RPMI8226 (cell line): ENCODE measurements around the gene SDCBP2.
"Not testable (repeated sequence)": the region's sequence is repeated elsewhere in the genome, so short reads cannot be mapped to it uniquely, and the experiment has no call there.

Experiments used
- DNase-seq: peaks from one replicate; pipeline ENCODE4 v3.0.0-alpha.2; 2015

Gene SDCBP2

DNA sequence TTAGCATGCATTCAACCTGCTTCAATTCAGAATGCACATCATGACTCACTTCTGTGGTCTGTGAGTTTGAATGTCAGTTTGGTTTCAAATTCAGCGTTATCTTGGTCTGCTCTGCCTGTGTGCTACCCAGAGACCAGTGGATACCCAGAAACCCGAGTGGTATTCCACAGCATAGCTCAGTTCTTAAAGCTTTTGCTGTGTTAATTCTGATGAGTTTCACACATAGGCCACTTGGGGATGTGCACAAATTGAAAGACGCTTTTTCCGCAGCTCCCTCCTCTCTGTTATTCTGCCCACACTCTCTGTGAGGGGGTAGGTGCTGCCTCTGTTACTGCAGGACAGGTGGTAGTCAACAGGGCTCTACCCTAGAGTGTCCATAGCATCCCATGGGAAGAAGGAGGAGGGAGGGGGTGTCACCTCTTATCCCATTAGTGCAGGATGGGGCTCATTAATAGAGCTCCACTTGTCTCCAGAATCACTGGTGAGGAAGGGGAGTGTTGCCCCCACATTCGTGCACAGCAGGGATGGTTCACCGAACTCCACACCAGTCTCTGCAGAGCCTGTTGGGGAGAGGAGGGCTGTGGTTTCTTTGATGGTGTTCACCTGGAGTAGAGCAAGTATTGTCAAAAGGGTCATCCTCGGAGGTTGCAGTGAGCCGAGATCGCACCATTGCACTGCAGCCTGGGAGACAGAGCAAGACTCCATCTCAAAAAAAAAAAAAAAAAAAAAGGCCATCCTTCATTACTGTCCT, 29.2 kb upstream of the SDCBP2 start:
- no peak for DNase-seq

DNA sequence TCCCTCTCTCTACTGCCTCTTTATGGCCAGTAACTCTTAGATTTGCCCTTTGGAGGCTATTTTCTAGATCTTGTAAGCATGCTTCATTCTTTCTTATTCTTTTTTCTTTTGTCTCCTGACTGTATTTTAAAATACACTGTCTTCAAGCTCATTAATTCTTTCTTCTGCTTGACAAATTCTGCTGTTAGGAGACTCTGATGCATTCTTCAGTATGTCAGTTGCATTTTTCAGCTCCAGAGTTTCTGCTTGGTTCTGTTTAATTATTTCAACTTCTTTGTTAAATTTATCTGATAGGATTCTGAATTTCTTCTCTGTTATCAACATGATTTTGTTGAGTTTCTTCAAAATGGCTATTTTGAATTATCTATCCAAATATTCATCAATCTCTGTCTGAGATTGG, 25.0 kb upstream of the SDCBP2 start:
- DNase-seq: no peak

DNA sequence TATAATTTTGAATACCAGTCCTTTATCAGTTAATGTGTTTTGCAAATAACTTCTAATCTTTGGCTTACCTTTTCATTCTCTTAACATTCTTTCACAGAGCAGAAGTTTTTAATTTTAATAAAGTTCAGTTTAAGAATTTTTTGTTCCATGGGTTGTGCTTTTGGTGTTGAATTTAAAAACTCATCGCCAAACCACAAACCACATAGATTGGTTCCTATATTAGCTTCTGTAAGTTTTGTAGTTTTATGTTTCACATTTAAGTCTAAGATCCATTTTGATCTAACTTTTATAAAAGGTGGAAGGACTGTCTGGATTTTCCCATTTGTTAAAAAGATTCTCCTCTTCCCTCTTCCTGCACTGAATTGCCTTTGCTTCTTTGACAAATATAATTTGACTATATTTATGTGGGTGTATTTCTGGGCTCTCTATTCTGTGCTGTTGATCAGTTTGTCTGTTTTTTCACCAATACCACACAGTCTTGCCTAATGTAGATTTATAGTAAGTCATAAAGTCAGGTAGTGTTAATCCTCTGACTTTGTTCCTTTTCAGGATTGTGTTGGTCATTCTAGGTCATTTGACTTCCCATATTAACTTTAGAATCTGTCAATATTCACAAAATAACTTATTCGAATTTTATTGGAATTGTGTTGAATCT, 17.5 kb upstream of the SDCBP2 start:
- no peak for DNase-seq

- DNase-seq: no peak
Measured at GRCh38 chr20:1345756-1346093, 16.8 kb upstream of the SDCBP2 start.

DNA sequence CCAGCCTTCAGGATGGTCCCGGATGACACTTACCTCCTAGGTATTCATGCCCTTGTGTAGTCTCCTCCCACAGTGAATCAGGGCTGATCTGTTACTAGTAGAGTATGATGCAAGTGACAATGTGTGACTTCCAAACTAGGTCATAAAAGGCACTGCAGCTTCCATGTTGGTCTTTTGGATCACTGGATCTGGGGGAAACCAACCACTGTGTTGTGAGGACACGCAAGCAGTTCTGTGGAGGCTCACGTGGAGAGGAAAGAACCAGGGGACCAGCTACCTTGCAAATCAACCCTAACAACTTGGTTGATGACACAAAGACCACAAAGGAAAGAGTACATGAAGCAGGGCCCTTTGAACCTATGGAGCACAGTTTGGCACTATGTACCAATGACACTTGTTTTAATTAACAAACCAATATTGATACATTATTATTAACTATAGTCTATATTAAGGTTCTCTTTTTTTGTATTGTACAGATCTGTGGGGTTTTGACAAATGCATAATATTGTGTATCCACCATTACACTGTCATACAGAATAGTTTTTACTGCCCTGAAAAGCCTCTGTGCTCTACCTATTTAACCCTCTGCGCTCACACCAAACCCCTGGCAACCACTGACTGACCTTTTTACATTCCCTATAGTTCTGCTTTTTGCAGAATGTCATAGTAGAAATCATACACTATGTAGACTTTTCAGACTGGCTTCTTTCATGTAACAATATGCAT, 16.3 kb upstream of the SDCBP2 start:
- DNase-seq: no peak

GRCh38 chr20:1343446-1344124, 14.6 kb upstream of the SDCBP2 start:
- not testable (repeated sequence) for DNase-seq

DNA sequence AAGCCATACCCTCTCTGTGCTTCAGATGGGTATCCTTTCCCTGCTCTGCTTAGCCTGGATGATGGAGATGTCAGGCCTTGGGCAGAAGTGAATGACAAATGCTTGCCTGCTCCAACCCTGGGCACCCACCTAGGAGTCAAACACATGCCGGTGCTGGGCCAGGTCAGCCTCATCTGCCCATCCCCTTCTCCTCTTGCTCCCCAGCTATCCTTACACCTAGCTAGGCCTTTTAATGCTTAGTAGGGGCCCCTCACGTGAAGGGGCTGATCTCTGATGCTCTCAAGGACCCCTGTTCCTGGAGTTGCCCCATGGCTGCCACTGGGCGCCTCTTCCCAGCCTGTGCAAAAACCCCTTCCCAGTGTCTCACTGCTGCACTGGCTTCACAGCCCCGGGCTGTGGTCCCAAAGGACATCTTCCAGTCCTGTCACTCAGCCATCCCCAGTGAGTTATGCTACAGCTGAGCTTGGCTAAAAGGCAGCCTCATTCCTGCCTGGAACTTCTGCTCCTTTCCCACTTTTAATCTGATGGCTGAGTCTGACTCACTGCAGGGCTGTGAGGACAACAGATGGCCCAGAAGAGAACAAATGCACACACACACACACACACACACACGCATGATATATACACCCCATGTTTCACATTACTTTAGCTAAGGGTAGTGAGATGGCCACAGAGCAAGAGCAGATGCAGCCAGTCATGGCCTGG, 12.8 kb upstream of the SDCBP2 start:
- DNase-seq: no peak

- DNase-seq: no peak
Measured at GRCh38 chr20:1338801-1339200, 9.9 kb upstream of the SDCBP2 start.

GRCh38 chr20:1338096-1338495, 9.2 kb upstream of the SDCBP2 start:
- no peak for DNase-seq

DNA sequence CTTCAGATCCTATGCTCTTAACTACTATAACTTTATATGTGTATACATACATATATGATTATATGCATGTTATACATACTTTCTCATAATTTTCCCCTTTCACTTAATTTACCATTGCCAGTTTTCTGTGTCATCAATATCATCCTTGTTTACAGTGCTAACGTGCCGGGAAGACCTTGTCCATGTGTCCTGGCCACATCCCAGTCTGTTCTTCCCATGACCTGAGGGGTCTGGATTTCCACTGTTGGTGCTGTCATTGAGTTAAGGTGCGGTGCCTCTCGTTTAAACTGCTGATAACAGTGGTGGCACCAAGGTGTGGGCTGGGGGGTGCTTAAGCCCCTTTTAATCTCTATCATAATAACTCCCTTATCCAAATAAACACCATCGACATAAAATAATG, 8.5 kb upstream of the SDCBP2 start:
- no peak for DNase-seq

- DNase-seq: no peak
Measured at GRCh38 chr20:1336699-1337367, 7.9 kb upstream of the SDCBP2 start.

DNA sequence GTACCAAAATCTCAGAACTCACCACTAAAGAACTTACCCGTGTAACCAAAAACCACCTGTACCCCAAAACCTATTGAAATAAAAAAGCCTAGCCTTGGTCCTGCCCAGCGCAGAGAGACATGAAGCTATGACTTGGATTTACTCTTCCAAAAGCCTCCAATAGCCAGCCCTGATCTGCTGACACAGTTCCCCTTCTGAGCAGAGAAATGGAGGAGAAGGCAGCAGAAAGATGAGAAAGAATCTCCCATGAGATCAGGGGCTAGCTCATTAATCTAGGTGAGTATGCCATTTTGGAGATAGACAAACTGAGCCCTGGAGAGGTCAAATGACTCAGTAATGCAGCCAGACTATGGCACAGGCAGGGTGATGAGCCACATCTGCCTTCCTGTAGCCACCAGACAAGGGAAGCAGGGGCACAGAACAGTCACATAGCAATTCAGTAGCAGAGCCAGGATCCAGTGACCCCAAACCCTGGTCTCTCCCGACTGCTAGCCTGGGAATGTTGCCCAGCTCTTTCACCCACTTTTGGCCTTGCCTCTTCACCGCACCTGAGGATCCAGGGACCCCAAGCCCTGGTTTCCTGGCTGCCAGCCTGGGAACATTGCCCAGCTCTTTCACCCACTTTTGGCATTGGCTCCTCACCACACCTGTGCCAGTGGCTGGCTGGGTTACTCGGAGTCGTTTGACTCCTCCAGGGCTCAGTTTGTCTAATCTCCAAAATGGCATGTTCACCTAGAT, 7.2 kb upstream of the SDCBP2 start:
- no peak for DNase-seq

DNA sequence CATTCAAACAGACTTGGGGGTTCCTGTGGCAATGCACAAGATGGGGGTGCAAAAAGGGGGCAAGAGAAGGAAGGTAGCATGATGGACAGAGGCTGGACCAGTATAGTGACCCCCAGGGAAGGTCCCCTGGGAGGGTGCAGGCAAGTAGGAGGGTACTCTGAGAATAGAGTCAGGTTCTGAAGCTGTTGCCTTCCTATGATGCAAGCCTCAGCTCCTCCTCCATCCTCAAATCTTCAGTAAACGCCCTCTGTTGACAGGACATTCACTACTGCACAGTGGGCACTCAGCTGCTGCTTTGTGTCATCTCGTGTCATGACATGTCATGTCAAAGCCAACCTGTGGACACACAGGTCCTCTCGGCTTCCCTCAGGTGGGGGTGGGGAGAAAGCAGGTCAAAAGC, 5.8 kb upstream of the SDCBP2 start:
- no peak for DNase-seq

- no peak for DNase-seq
Measured at GRCh38 chr20:1334370-1334731, 5.4 kb upstream of the SDCBP2 start.

- no peak for DNase-seq
Measured at GRCh38 chr20:1333462-1334369, 4.8 kb upstream of the SDCBP2 start.

DNA sequence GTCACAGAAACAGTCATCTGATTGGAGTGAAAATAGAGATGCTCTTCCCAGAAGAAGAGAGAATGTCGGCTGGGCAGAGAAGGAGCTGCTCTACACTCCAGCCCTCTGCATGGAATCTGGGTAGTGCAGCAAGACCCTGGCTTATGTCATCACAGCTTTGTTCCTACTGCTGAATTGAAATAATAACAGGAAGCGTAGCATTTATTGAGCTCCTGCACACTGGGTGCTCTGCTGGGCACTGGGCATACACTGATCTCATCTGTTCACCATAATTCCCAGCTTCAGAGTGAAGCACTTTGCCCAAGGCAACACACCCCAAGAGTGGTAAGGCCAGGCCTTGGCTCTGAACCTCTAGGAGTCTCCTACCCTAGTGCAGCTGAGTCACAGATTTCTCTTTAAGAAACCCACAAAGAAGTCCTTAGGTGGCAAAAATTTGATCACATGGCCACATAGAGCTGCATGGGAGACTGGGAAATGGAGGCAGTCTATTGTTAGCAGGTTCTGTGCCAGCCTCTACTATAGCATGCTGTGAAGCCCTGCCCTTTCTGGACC, 3.9 kb upstream of the SDCBP2 start:
- no peak for DNase-seq

- no peak for DNase-seq
Measured at GRCh38 chr20:1331801-1332453, 3.0 kb upstream of the SDCBP2 start.

- no peak for DNase-seq
Measured at GRCh38 chr20:1331101-1331500, 2.2 kb upstream of the SDCBP2 start.

DNA sequence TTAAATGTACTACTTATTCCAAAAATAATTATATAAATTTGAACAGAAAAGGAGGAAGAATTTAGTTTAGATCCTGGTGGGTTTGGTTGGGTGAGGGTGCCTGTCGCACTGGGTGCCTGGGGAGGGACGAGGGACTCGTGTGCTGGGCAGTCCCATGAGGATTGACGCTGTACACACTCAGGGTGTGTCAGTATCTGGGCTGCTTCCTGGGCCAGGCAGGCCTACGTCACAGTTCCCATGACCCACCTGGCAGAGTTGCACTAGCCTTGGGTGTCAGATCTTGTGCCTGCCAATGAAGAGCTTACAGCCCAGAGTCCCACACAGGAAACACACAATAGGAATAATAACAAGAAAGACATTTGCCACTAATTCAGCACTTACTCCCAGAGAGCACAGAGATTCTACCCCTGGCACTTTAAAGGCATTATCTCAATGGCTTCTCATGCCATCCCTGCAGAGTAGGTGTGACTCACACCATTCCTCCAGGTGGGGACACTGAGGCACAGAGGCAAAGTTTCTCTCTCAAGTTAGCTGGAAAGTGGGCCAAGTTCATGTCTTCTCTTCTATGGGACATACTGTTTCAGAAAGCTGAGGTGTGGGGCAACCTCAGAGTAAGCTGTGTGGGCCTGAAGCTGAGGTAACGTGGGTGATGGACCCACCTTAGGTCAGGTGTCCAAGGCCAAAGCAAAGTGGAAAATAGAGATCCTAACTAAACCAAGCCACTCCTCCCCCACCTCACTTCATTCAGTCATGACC, 1.3 kb upstream of the SDCBP2 start:
- no peak for DNase-seq
